HFFc6 (cell line): ENCODE measurements around the gene BCAS1. TPM values are rescaled to one million over a fixed set of nuclear protein-coding genes. Genes with fewer than 3 reads are reported as not detected.

Source experiments
- DNase-seq: peaks from one replicate; pipeline ENCODE4 v3.0.0-alpha.2; 2018
- H3K27ac Mint-ChIP-seq: 2 replicates; pipeline ENCODE4 v1.8.0; 2020; ENCODE audit warnings: mild to moderate bottlenecking, mixed read lengths
- H3K27me3 Mint-ChIP-seq: 2 replicates; pipeline ENCODE4 v1.8.0; 2021; ENCODE audit warnings: mild to moderate bottlenecking, moderate library complexity, mixed read lengths; ENCODE audit not compliant: insufficient read depth
- H3K36me3 Mint-ChIP-seq: 2 replicates; pipeline ENCODE4 v1.8.0; 2021; ENCODE audit warnings: low read depth, mixed read lengths
- H3K4me1 Mint-ChIP-seq: 2 replicates; pipeline ENCODE4 v1.8.0; 2020; ENCODE audit warnings: low read depth, mixed read lengths
- H3K4me3 Mint-ChIP-seq: 2 replicates; pipeline ENCODE4 v1.8.0; 2020; ENCODE audit warnings: mild to moderate bottlenecking, moderate library complexity, mixed read lengths
- H3K9me3 Mint-ChIP-seq: 2 replicates; pipeline ENCODE4 v1.8.0; 2020; ENCODE audit warnings: mild to moderate bottlenecking, mixed read lengths
- total RNA-seq, 6 experiments: library from RNA; stranded (reverse); fragmentation: NEBNext Ultra II Directional; extraction: Animal tissue kit (Norgen Biotek cat#: 25700); gene quantifications; 2 replicates in 1 of 6; 3 replicates in 5 of 6; pipeline ENCODE4 v1.2.3, GENCODE V29; 2021
- TF ChIP-seq, protein P1 (sequence below): fragments of 200-600 bp; sonication (generic); IDR thresholded peaks from 2 replicates; pipeline ENCODE4 v1.5.0; 2021; ENCODE audit warnings: antibody characterized with exemption, mild to moderate bottlenecking

BCAS1 gene
- total RNA-seq, 6 experiments from 2014 or later, result 0.07 TPM; not detected in 5

DNA sequence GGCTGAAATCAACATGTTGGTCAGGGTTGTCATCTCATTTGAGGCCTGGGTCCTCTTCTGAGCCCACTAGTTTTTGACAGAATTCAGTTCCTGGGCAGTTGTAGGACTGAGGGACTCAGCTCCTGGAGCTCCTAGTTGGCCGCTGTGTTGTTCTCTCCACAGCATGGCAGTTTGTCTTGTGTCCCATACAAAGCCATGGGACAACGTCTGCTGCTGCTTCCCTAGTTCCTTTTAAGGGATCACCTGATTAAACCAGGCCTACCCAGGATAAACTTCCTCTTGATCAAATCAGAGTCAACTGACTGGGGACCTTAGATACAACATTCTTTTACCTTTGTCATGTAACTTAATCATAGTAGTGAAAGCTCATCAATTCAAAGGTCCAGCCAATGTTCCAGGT, 141.0 kb downstream of the BCAS1 start:
- TF ChIP-seq, protein P1, sequence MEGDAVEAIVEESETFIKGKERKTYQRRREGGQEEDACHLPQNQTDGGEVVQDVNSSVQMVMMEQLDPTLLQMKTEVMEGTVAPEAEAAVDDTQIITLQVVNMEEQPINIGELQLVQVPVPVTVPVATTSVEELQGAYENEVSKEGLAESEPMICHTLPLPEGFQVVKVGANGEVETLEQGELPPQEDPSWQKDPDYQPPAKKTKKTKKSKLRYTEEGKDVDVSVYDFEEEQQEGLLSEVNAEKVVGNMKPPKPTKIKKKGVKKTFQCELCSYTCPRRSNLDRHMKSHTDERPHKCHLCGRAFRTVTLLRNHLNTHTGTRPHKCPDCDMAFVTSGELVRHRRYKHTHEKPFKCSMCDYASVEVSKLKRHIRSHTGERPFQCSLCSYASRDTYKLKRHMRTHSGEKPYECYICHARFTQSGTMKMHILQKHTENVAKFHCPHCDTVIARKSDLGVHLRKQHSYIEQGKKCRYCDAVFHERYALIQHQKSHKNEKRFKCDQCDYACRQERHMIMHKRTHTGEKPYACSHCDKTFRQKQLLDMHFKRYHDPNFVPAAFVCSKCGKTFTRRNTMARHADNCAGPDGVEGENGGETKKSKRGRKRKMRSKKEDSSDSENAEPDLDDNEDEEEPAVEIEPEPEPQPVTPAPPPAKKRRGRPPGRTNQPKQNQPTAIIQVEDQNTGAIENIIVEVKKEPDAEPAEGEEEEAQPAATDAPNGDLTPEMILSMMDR, result no peak
- no peak for DNase-seq
- no peaks in the 10 kb centered on the region for H3K36me3 Mint-ChIP-seq
- H3K4me3 Mint-ChIP-seq, result no peak overlapping the region
- no peak overlapping the region for H3K27ac Mint-ChIP-seq
- H3K27me3 Mint-ChIP-seq, result no peaks in the 10 kb centered on the region
- H3K4me1 Mint-ChIP-seq, result peaks cover 64% of the 10 kb centered on the region
- no peaks in the 10 kb centered on the region for H3K9me3 Mint-ChIP-seq

DNA sequence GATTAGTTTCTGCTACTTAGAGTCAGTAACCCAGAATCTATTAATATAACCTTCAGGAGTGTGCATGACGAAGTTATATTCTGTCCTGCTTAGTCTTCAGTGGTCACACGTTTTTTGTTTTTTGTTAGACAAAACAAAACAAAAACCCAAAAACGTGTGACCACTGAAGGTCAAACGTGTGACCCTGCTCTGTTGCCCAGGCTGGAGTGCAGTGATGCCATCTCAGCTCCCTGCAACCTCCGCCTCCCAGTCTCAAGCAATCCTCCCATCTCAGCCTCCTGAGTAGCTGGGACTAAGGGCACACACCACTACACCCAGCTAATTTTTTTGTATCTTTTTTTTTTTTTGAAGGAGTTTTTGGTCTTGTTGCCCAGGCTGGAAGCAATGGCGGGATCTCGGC, 142.4 kb downstream of the BCAS1 start:
- no peaks in the 10 kb centered on the region for H3K9me3 Mint-ChIP-seq
- TF ChIP-seq, protein P1, result no peak
- DNase-seq, result no peak
- H3K27me3 Mint-ChIP-seq, result no peaks in the 10 kb centered on the region
- H3K27ac Mint-ChIP-seq, result peak overlapping the region; percentile 30
- no peak overlapping the region for H3K4me3 Mint-ChIP-seq
- no peaks in the 10 kb centered on the region for H3K36me3 Mint-ChIP-seq
- peaks cover 64% of the 10 kb centered on the region for H3K4me1 Mint-ChIP-seq

DNA sequence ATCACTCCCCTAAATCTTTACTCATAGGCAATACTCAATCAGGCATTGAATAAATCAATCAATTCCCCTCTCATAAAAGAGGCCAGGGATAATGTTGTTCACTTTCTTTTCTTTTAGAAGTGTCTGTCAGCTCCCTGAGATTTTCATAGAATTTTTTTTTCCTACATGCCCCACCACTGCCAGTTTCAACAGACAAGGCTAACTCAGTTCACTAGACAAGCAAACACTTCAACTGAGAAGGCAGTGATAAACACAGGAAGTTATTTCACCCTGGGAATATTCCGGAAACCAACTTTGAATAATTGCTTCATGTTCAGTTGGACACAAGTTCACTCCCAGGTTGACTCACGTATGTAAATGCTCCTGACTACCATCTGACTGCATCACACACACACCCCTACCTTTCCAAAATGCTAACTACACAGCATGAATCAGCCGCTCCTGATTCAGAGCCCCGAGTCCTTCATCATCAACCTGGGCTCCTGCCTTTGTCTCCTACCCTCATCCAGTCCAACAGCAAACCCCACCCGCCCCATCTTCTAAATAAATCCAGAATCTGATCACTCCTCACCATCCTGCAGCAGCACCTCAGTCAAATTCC, 143.9 kb downstream of the BCAS1 start:
- H3K27ac Mint-ChIP-seq, result peak overlapping the region; percentile 89
- H3K9me3 Mint-ChIP-seq, result no peaks in the 10 kb centered on the region
- TF ChIP-seq, protein P1, result no peak
- peak overlapping the region; percentile 48 for H3K4me3 Mint-ChIP-seq
- no peaks in the 10 kb centered on the region for H3K36me3 Mint-ChIP-seq
- no peaks in the 10 kb centered on the region for H3K27me3 Mint-ChIP-seq
- peaks cover 62% of the 10 kb centered on the region for H3K4me1 Mint-ChIP-seq
- DNase-seq, result peak; percentile 94

DNA sequence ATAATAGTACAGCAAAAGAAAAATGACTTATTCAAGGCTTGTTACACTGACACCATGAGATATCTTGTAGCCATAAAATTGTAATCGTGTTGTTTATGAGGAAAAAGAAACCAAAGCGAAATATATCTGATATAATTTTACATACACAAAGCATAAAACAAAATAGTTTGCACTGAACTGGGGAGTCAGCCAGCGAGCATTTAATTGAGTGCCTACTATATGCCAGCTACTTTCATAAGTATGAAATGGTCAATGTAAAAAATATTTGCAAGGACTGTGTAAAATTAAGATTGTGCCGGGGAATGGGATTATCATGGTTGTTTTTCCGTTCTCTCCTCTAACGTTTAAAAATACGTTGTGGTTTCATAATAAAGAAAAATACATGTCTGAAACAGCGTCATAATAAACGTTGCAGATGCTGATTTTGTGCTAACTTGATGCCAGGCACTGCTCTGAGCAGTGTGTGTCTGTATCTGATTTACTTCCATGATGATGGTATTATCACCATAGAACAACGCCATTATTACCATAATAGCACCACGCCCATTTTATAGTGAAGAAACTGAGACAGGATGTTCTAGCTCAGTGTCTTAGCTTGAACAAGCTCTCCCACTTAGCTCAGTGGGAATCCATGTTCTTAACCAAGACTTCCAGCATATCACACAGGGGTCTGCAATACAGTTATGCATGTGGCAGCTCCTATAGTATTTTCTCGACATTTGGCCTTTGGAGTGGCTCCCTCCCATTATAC, 144.6 kb downstream of the BCAS1 start:
- Mint-ChIP-seq H3K27me3 (no peaks in the 10 kb centered on the region), H3K4me1 (peaks cover 55% of the 10 kb centered on the region), H3K4me3 (peak overlapping the region; percentile 48), H3K27ac (peak overlapping the region; percentile 89), H3K9me3 (no peaks in the 10 kb centered on the region), H3K36me3 (no peaks in the 10 kb centered on the region)
- DNase-seq, result no peak
- TF ChIP-seq, protein P1, result no peak

DNA sequence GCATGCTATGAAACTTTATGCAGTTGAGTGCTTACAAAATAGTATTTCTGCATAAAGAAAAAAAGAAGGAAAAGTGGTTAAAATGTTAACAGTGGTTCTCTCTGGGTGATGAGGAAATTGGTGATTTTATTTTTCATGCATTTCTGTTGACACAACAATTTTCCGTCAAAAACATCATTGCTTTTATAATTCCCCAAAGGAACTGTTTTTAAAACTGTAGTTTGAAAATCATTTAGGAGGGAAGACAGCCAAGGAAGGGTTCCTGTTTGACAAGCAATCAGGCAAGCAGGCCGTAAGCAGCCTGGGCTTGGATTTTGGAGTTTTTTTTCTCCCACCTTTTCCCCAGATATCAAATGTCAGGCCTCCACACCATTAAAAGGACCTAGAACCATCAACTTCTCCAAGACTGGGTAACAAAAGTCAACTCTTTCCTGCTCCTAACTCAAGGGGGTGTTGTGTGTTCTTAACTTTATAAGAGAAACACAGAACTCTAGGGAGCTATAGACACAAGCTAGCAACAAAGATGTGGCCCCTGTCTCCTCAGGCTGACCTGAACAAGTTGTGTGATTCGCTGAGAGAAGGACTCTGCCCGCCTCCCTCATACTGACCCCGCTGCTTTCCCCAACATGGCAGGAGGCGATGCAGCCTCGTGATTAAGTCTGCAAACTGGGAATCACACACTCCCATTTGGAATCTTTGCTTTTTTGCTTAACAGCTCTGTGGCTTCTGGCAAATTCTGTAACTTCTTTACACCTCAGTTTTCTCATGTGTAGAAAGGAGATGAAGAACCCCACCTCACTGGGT, 146.6 kb downstream of the BCAS1 start:
- no peak for DNase-seq
- H3K4me1 Mint-ChIP-seq, result peaks cover 47% of the 10 kb centered on the region
- H3K4me3 Mint-ChIP-seq, result no peak overlapping the region

More for the DNA sequence above, 146.6 kb downstream of the BCAS1 start:
- no peaks in the 10 kb centered on the region for H3K27me3 Mint-ChIP-seq
- H3K36me3 Mint-ChIP-seq, result no peaks in the 10 kb centered on the region
- TF ChIP-seq, protein P1, result no peak
- no peak overlapping the region; the same call in 1 of the 2 replicates for H3K27ac Mint-ChIP-seq
- H3K9me3 Mint-ChIP-seq, result no peaks in the 10 kb centered on the region
